Right atrium auricular region (tissue), 2 donors: ENCODE results near the gene DNAJC12. TPM values are rescaled to one million over a fixed set of nuclear protein-coding genes. Genes with fewer than 3 reads are reported as not detected.
"Not testable (repeated sequence)": the region's sequence is repeated elsewhere in the genome, so short reads cannot be mapped to it uniquely, and the experiment has no call there.

Experiments used
- DNase-seq: peaks from one replicate; pipeline ENCODE4 v3.0.0-alpha.2; 2019; ENCODE audit warnings: low spot score
- H3K27ac ChIP-seq, 2 donors: fragments of 200-600 bp; sonication (generic); 1 replicate in 1 of 2; 2 replicates in 1 of 2; pipeline ENCODE4 v1.5.1; 2016 to 2019
- H3K27me3 ChIP-seq, 2 donors: fragments of 200-600 bp; sonication (generic); one replicate each; pipeline versions ENCODE4 v1.5.1 to v1.6.0; 2017 to 2019
- H3K36me3 ChIP-seq: fragments of 200-600 bp; sonication (generic); one replicate; pipeline ENCODE4 v1.5.1; 2016
- H3K4me1 ChIP-seq, 2 donors: fragments of 200-600 bp; sonication (generic); one replicate each; pipeline versions ENCODE4 v1.5.1 to v1.6.0; 2017 to 2019
- H3K4me3 ChIP-seq, 2 donors: fragments of 200-600 bp; sonication (generic); 1 replicate in 1 of 2; 2 replicates in 1 of 2; pipeline ENCODE4 v1.5.1; 2017 to 2019; ENCODE audit warnings: mild to moderate bottlenecking in 1 of 2, moderate library complexity in 1 of 2
- H3K9me3 ChIP-seq, 2 donors: fragments of 200-600 bp; sonication (generic); one replicate each; pipeline ENCODE4 v1.5.1; 2019
- total RNA-seq, 2 donors: library from RNA; depleted of rRNA; stranded (reverse); fragments of >200 nt; gene quantifications; one replicate each; pipeline ENCODE4 v1.1.0, GENCODE V29; 2016
- TF ChIP-seq, protein P1 (sequence below), 2 donors: fragments of 200-600 bp; sonication (generic); IDR thresholded peaks; one replicate each; pipeline ENCODE4 v1.5.1; 2019; ENCODE audit warnings: antibody characterized with exemption in 2 of 2

Gene DNAJC12
- total RNA-seq, 2 donors from 2014 or later, result 2.6 to 6.0 TPM

- Histone ChIP-seq H3K4me3 (no peak overlapping the region), H3K9me3 (no peaks in the 10 kb centered on the region), H3K27me3 (no peaks in the 10 kb centered on the region), H3K36me3 (no peaks in the 10 kb centered on the region), H3K27ac (no peak overlapping the region), H3K4me1 (no peaks in the 10 kb centered on the region)
- no peak for DNase-seq
- TF ChIP-seq, protein P1, sequence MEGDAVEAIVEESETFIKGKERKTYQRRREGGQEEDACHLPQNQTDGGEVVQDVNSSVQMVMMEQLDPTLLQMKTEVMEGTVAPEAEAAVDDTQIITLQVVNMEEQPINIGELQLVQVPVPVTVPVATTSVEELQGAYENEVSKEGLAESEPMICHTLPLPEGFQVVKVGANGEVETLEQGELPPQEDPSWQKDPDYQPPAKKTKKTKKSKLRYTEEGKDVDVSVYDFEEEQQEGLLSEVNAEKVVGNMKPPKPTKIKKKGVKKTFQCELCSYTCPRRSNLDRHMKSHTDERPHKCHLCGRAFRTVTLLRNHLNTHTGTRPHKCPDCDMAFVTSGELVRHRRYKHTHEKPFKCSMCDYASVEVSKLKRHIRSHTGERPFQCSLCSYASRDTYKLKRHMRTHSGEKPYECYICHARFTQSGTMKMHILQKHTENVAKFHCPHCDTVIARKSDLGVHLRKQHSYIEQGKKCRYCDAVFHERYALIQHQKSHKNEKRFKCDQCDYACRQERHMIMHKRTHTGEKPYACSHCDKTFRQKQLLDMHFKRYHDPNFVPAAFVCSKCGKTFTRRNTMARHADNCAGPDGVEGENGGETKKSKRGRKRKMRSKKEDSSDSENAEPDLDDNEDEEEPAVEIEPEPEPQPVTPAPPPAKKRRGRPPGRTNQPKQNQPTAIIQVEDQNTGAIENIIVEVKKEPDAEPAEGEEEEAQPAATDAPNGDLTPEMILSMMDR (IDR thresholded peaks at IDR 0.05), result no peak
These were observed 55.5 kb downstream of the DNAJC12 start for GRCh38 chr10:67782530-67782929.

DNA sequence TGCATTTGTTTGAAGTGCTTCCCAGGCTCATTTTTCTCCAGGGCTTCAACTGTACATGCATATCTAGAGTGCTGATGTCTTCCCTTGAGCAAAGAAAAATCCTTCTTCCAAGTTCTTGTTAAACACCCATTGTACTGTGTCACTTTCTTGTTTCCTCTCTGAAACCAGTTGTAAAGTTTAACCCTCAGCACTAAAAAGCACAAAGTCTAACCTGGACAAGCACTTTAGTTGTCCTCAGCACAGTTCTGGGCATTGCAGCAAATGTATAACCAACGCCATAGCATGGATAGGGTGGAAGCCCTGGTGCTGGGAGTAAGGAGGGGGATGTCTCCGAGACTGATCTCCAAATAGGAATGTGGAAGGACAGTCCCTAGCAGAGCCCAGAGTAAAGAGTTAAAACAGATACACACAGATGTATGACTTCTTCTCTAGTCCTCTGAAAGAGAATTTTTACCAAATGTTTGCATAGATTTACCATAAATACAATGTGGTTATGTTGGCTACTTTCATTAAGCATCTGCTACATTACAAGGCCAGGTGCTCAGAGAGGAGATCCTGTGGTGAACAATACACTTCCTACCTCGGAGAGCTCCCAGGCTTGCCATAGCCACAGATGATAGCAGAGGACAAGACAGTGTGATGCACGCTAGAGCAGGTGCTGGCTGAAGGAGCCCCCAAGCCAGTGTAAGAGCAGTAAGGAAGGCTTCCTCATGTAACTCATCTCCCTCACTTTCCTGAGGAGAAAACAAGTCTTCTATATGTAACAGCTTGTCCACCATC, 57.0 kb downstream of the DNAJC12 start:
- Histone ChIP-seq H3K36me3 (no peaks in the 10 kb centered on the region), H3K9me3 (no peaks in the 10 kb centered on the region), H3K4me1 (no peaks in the 10 kb centered on the region), H3K27ac (no peak overlapping the region), H3K4me3 (no peak overlapping the region), H3K27me3 (no peaks in the 10 kb centered on the region)
- TF ChIP-seq, protein P1 (IDR thresholded peaks at IDR 0.05), result no peak
- DNase-seq, result no peak

- not testable (repeated sequence) for H3K4me3 ChIP-seq, H3K36me3 ChIP-seq
These were observed 57.8 kb downstream of the DNAJC12 start for GRCh38 chr10:67780204-67780621.

DNA sequence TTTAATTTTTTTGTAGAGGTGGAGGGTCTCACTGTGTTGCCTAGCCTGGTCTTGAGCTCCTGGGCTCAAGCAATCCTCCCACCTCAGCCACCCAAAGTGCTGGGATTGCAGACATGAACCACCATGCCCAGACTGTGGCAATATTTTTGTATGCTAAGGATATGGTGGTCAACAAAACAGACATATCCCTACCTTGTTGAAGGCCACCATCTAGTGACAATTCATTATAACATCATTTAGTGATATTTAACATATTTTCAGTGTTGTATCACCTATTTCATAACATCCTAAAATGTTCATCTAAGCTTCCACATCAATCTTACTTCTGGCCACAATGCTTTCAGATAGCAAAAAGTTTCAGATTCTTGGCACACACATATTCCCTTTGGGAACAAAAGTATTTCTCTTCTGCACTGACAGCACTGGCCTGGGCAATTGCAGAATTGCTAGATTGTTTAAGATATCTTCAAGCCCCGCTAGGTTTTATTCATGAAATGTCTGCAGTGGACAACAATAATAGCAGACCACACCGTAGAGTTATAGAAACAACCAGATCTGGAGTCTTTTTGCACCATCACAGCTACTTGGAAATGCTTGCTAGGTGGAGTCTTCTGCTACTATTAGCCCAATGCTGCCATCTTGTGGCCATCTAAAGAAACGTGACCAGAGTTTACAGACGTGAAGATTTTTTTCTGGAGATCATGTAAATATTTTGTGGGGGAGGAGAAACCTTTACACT, 58.4 kb downstream of the DNAJC12 start:
- peak; percentile 70 for DNase-seq
- no peaks in the 10 kb centered on the region for H3K27me3 ChIP-seq
- no peak overlapping the region for H3K4me3 ChIP-seq
- H3K27ac ChIP-seq, result no peak overlapping the region
- TF ChIP-seq, protein P1 (IDR thresholded peaks at IDR 0.05), result peak; percentile 39 to 87
- no peaks in the 10 kb centered on the region for H3K36me3 ChIP-seq
- H3K4me1 ChIP-seq, result no peaks in the 10 kb centered on the region
- H3K9me3 ChIP-seq, result no peaks in the 10 kb centered on the region

More at GRCh38 chr10:67780204-67780621, 57.8 kb downstream of the DNAJC12 start:
- not testable (repeated sequence) for H3K27ac ChIP-seq, H3K4me1 ChIP-seq, H3K27me3 ChIP-seq, H3K9me3 ChIP-seq, DNase-seq
- TF ChIP-seq, protein P1 (IDR thresholded peaks at IDR 0.05), result peak in 1 of 2 donors; percentile 3

- H3K9me3 ChIP-seq, result no peaks in the 10 kb centered on the region
- H3K4me3 ChIP-seq, result no peak overlapping the region
- no peaks in the 10 kb centered on the region for H3K4me1 ChIP-seq
- no peaks in the 10 kb centered on the region for H3K27me3 ChIP-seq
- H3K27ac ChIP-seq, result no peak overlapping the region
- TF ChIP-seq, protein P1 (IDR thresholded peaks at IDR 0.05), result no peak
- H3K36me3 ChIP-seq, result no peaks in the 10 kb centered on the region
- no peak for DNase-seq
These were observed 61.6 kb downstream of the DNAJC12 start for GRCh38 chr10:67776371-67776770.
